HG02943 (cell line): ENCODE results near the gene XKR3.
"Not testable (repeated sequence)": the region's sequence is repeated elsewhere in the genome, so short reads cannot be mapped to it uniquely, and the experiment has no call there.

Experiments
- ATAC-seq: cut with Tn5 transposase; IDR thresholded peaks from one replicate; pipeline ENCODE4 v1.9.1; 2021; ENCODE audit warnings: mild to moderate bottlenecking, low read depth, moderate library complexity; ENCODE audit not compliant: unreplicated experiment

Gene XKR3

GRCh38 chr22:16824716-16825687 is at the start of gene XKR3:
Gene XKR3 (minus strand): TSS chr22:16825411. CDS start chr22:16808073, 17,338 bp downstream.
- ATAC-seq, result no peak

- not testable (repeated sequence) for ATAC-seq
These were observed 44.4 kb upstream of the XKR3 start for GRCh38 chr22:16869640-16870039.

- no peak for ATAC-seq
These were observed 41.0 kb upstream of the XKR3 start for GRCh38 chr22:16866167-16866566.

- ATAC-seq, result not testable (repeated sequence)
These were observed 31.6 kb upstream of the XKR3 start for GRCh38 chr22:16856851-16857250.

GRCh38 chr22:16854631-16855030 is 29.4 kb upstream of the XKR3 start:
- no peak for ATAC-seq

- not testable (repeated sequence) for ATAC-seq
These were observed 26.2 kb upstream of the XKR3 start for GRCh38 chr22:16851268-16851996.

- ATAC-seq, result no peak
These were observed 22.1 kb upstream of the XKR3 start for GRCh38 chr22:16847271-16847670.

- no peak for ATAC-seq
These were observed 20.7 kb upstream of the XKR3 start for GRCh38 chr22:16845881-16846280.

- ATAC-seq, result no peak
These were observed 20.3 kb upstream of the XKR3 start for GRCh38 chr22:16845465-16845864.

GRCh38 chr22:16844529-16844928 is 19.3 kb upstream of the XKR3 start:
- no peak for ATAC-seq

- no peak for ATAC-seq
These were observed 12.9 kb upstream of the XKR3 start for GRCh38 chr22:16838073-16838472.

- ATAC-seq, result no peak
These were observed 9.8 kb upstream of the XKR3 start for GRCh38 chr22:16834971-16835370.

GRCh38 chr22:16831257-16831656 is 6.0 kb upstream of the XKR3 start:
- ATAC-seq, result no peak

GRCh38 chr22:16829985-16830384 is 4.8 kb upstream of the XKR3 start:
- ATAC-seq, result no peak

GRCh38 chr22:16828876-16829275 is 3.7 kb upstream of the XKR3 start:
- ATAC-seq, result no peak

- ATAC-seq, result no peak
These were observed 2.3 kb upstream of the XKR3 start for GRCh38 chr22:16827506-16827905.

GRCh38 chr22:16819249-16819648 is 6.0 kb downstream of the XKR3 start:
- no peak for ATAC-seq

- no peak for ATAC-seq
These were observed 6.7 kb downstream of the XKR3 start for GRCh38 chr22:16818538-16818937.

GRCh38 chr22:16815073-16815472 is 10.1 kb downstream of the XKR3 start:
- ATAC-seq, result no peak

GRCh38 chr22:16810188-16810802 is 14.9 kb downstream of the XKR3 start:
- no peak for ATAC-seq

- no peak for ATAC-seq
These were observed 16.5 kb downstream of the XKR3 start for GRCh38 chr22:16808744-16809143.
